ENCODE measurements around the gene PIEZO1.

PIEZO1 gene

DNA sequence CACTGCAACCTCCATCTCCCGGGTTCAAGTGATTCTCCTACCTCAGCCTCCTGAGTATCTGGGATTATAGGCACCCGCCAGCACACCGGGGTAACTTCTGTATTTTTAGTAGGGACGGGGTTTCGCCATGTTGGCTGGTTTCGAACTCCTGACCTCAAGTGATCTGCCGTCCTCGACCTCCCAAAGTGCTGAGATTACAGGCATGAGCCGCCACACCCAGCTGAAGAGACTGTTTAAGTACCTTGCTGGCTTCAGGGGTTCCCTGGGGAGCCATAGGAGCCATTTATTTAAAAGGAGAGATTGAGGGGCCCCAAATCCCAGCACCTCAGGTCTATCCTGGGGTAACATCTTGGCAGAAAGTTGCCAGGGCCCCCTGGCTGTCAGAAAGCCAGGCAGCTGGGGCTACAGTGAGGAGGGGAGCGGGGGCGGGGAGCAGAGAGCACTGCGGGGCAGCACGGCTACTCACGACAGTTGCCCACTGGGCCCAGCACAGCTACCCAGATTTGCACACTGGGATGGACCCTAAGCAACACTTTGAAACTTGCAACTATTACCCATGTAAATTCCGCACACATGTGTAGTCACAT is 100.4 kb downstream of the PIEZO1 start:
- peak; percentile 51 for DNase-seq (ENCODE audit: low read depth)
- peak overlapping the region; percentile 75 for H3K4me3 ChIP-seq (ENCODE audit: low read depth, low read length)
- TF ChIP-seq, protein P1, sequence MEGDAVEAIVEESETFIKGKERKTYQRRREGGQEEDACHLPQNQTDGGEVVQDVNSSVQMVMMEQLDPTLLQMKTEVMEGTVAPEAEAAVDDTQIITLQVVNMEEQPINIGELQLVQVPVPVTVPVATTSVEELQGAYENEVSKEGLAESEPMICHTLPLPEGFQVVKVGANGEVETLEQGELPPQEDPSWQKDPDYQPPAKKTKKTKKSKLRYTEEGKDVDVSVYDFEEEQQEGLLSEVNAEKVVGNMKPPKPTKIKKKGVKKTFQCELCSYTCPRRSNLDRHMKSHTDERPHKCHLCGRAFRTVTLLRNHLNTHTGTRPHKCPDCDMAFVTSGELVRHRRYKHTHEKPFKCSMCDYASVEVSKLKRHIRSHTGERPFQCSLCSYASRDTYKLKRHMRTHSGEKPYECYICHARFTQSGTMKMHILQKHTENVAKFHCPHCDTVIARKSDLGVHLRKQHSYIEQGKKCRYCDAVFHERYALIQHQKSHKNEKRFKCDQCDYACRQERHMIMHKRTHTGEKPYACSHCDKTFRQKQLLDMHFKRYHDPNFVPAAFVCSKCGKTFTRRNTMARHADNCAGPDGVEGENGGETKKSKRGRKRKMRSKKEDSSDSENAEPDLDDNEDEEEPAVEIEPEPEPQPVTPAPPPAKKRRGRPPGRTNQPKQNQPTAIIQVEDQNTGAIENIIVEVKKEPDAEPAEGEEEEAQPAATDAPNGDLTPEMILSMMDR (IDR thresholded peaks at IDR 0.05; ENCODE audit: low read depth, low read length): no peak
- no peak for TF ChIP-seq MYC (IDR thresholded peaks at IDR 0.05; ENCODE audit: low read depth, low read length)
- TF ChIP-seq, protein P2, sequence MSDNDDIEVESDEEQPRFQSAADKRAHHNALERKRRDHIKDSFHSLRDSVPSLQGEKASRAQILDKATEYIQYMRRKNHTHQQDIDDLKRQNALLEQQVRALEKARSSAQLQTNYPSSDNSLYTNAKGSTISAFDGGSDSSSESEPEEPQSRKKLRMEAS (IDR thresholded peaks at IDR 0.05; ENCODE audit: low read depth, low read length): no peak
- TF ChIP-seq POLR2A (IDR thresholded peaks at IDR 0.05; ENCODE audit: extremely low read depth, insufficient read length): no peak

DNA sequence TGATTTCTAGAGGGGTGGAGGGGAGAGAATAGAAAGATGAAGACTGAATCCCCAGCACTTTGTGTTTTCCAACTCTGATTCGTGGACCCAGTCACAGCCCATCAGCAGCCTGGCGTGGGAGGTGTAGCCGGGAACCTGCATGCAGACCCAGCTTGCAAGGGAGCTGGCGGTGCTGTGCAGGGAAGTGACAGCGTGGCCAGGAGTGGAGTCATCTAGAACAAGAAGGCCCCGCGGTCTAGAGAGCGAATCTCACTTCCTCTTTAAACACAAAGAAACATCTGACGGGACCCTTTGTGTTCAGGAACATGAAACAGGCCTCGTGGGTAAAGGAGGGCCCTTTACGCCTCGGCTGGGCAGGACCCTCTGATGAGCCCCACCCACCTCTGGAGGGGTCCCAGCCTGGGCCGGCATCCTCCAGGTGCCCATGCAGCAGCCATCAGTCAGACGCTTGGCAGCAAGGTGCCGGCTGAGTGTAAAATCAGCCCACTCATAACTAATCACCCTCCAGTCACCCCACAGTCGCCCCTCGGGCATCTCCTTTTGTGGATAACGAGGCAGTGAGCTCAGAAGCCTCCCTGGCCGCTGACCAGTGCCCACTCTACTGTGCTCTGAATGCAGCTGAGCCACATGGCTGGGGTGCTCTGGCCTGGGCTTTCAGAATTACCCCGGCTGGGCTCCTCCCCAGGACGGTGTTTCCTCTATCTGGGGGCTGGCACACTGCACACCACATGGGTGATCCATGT is 103.1 kb downstream of the PIEZO1 start:
- TF ChIP-seq POLR2A (IDR thresholded peaks at IDR 0.05; ENCODE audit: extremely low read depth, insufficient read length): no peak
- TF ChIP-seq, protein P1 (IDR thresholded peaks at IDR 0.05; ENCODE audit: low read depth, low read length): no peak
- peak; percentile 89 for TF ChIP-seq MYC (IDR thresholded peaks at IDR 0.05; ENCODE audit: low read depth, low read length)
- TF ChIP-seq, protein P2 (IDR thresholded peaks at IDR 0.05; ENCODE audit: low read depth, low read length): peak; percentile 80
- DNase-seq (ENCODE audit: low read depth): peak; percentile 96
- H3K4me3 ChIP-seq (ENCODE audit: low read depth, low read length): peak overlapping the region; percentile 6

DNA sequence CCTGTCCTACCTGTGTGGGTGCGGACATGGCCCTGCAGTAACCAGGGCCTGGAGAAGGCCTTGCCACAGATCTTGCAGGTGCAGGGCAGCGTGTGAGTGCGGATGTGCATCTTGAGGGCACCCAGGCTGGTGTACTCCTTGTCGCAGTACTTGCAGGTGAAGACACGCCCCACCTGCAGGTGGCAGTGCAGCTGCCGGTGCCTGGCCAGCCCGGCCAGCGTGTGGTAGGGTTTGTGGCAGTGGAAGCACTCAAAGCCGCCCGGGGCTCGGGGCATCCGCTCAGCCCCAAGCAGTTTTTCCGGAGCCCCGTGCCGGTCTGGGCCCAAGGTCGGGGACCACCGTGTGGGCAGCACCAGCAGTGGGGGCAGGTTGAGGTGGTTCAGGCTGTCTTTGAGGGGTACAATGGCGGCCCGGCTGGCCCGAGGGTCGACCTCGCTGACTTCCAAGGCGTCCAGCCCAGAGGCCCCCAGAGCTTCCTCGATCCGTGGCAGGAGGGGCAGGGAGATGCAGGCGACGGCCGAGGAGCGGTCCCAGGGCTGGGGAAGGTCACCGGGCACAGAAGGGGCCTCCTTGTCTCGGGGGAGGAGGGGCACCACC is 103.8 kb downstream of the PIEZO1 start:
- TF ChIP-seq, protein P2 (IDR thresholded peaks at IDR 0.05; ENCODE audit: low read depth, low read length): no peak
- TF ChIP-seq MYC (IDR thresholded peaks at IDR 0.05; ENCODE audit: low read depth, low read length) (no peak), POLR2A (IDR thresholded peaks at IDR 0.05; ENCODE audit: extremely low read depth, insufficient read length) (no peak)
- TF ChIP-seq, protein P1 (IDR thresholded peaks at IDR 0.05; ENCODE audit: low read depth, low read length): peak; percentile 47
- no peak overlapping the region for H3K4me3 ChIP-seq (ENCODE audit: low read depth, low read length)
- peak; percentile 62 for DNase-seq (ENCODE audit: low read depth)

DNA sequence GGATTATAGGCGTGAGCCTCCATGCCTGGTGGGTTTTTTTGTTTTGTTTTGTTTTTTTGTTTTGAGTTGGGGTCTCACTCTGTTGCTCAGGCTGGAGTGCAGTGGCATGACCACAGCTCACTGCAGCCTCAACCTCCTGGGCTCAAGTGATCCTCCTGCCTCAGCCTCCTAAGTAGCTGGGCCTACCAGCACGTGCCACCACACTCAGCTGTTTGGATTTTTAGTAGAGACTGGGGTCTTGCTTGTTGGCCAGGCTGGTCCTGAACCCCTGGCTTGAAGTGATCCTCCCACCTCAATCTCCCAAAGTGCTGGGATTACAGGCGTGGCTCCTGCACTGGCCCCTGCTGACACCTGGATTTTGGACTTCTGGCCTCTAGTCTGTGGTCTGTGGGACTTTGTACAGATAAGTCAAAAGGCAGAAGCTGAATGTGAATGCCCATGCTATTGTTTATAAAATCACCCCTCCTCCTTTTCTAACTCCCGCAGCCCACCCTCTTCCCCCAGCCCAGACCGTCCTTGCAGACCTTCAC is 104.4 kb downstream of the PIEZO1 start:
- no peak for TF ChIP-seq POLR2A (IDR thresholded peaks at IDR 0.05; ENCODE audit: extremely low read depth, insufficient read length)
- TF ChIP-seq, protein P1 (IDR thresholded peaks at IDR 0.05; ENCODE audit: low read depth, low read length): no peak
- TF ChIP-seq, protein P2 (IDR thresholded peaks at IDR 0.05; ENCODE audit: low read depth, low read length): no peak
- no peak for DNase-seq (ENCODE audit: low read depth)
- H3K4me3 ChIP-seq (ENCODE audit: low read depth, low read length): no peak overlapping the region

DNA sequence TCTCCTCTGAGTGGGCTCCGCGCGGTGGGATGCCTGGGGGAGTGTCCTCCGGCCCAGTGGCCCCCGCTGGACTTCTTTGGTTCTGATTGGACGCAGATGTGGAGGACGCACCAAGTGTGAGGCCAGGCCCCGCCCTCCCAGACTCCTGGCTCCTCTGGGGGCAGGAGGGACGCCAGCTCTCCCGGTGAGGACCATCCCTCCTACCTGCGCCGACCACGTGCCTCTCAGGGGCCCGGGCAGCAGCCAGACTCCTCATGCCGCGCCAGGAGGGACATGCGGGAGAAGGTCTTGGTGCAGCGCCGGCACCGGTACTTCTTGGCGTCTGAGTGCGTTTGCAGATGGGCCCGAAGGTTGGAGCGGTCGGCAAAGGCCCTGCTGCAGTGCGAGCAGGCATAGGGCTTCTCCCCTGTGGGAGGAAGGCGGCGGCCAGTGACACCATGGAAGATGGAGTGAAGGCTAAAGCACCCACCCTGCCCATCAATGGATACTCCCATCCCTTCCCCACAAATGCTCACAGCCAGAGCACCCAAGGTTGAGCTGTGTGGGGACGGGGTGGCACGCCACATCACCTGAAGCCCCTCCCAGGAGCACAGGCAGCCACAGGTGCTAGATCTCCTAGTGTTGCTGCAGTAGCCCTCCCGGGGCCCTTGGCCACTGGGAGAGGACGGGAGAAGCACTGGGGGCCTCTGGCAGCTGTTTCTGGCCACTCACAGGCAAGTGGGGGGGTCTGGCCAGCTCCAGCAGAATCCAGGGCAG is 106.6 kb downstream of the PIEZO1 start:
- TF ChIP-seq, protein P2 (IDR thresholded peaks at IDR 0.05; ENCODE audit: low read depth, low read length): no peak
- TF ChIP-seq POLR2A (IDR thresholded peaks at IDR 0.05; ENCODE audit: extremely low read depth, insufficient read length): no peak
- TF ChIP-seq MYC (IDR thresholded peaks at IDR 0.05; ENCODE audit: low read depth, low read length): no peak
- TF ChIP-seq, protein P1 (IDR thresholded peaks at IDR 0.05; ENCODE audit: low read depth, low read length): no peak
- no peak for DNase-seq (ENCODE audit: low read depth)
- no peak overlapping the region for H3K4me3 ChIP-seq (ENCODE audit: low read depth, low read length)
